GM12878 (cell line): Measurements from ENCODE around the gene LRRN2. TPM values are rescaled to one million over a fixed set of nuclear protein-coding genes. Genes with fewer than 3 reads are reported as not detected.

ENCODE experiments used
- ATAC-seq: fragments of 200-7000 bp; cut with Tn5 transposase; 3 replicates; pipeline ENCODE4 v1.9.1; 2020; ENCODE audit warnings: mild to moderate bottlenecking, moderate library complexity
- BruUV-seq: library from RNA; stranded (reverse); fragments of 400-500 nt; replicated peaks from 2 replicates; lab custom pipeline; 2021; lab: Mats Ljungman, UMichigan
- CTCF ChIA-PET: fragments of 300-600 bp; sonication (Branson Sonifier 250); formaldehyde crosslinking; extraction: SDS; loops from one replicate; lab custom pipeline; 2021; ENCODE audit warnings: inconsistent platforms; lab: Yijun Ruan, JAX
- POLR2A ChIA-PET: fragments of 350-600 bp; formaldehyde crosslinking; extraction: SDS; loops from one replicate; lab custom pipeline; 2021; ENCODE audit warnings: inconsistent platforms; lab: Charles Lee
- RAD21 ChIA-PET: fragments of 300-600 bp; sonication (Branson Sonifier 250); formaldehyde crosslinking; loops from one replicate; lab custom pipeline; 2023; ENCODE audit warnings: antibody characterized with exemption; ENCODE audit not compliant: unreplicated experiment; lab: Charles Lee
- SMC1A ChIA-PET: fragments of 300-600 bp; sonication (Branson Sonifier 250); formaldehyde crosslinking; loops from one replicate; lab custom pipeline; 2023; ENCODE audit not compliant: unreplicated experiment, uncharacterized antibody; lab: Charles Lee
- DNase-seq: peaks from one replicate; pipeline ENCODE4 v3.0.0-alpha.2; 2011; ENCODE audit warnings: low read depth, low spot score
- FAIRE-seq: peaks from 3 replicates; lab custom pipeline; 2011; peaks lifted over from hg19 to GRCh38; lab: Jason Lieb, UNC
- H2AFZ ChIP-seq: 2 replicates; pipeline ENCODE4 v1.6.0; 2011; ENCODE audit warnings: low read depth, low read length, control low read depth; ENCODE audit not compliant: control insufficient read depth
- H3K27ac ChIP-seq: 2 replicates; pipeline ENCODE4 v1.5.1; 2011; ENCODE audit warnings: control low read depth; ENCODE audit not compliant: control insufficient read depth, insufficient read depth
- H3K27me3 ChIP-seq, 2 experiments: replicated peaks in 1 of 2; 2 replicates each; pipeline versions ENCODE4 v1.6.0 to v1.6.1; 2011; ENCODE audit warnings: low read length in 1 of 2; ENCODE audit not compliant: control insufficient read depth in 2 of 2, insufficient read depth in 2 of 2
- H3K36me3 ChIP-seq, 2 experiments: 2 replicates each; pipeline ENCODE4 v1.5.1; 2011; ENCODE audit warnings: low read length in 1 of 2; ENCODE audit not compliant: control insufficient read depth in 2 of 2, insufficient read depth in 2 of 2
- H3K4me1 ChIP-seq: 2 replicates; pipeline ENCODE4 v1.6.1; 2011; ENCODE audit warnings: mild to moderate bottlenecking, low read length, moderate library complexity, mixed read lengths; ENCODE audit not compliant: control insufficient read depth, insufficient read depth
- H3K4me2 ChIP-seq: 2 replicates; pipeline ENCODE4 v1.6.0; 2011; ENCODE audit warnings: control low read depth; ENCODE audit not compliant: control insufficient read depth, insufficient read depth
- H3K4me3 ChIP-seq: fragments of 200-600 bp; sonication (generic); 2 replicates; pipeline ENCODE4 v1.5.1; 2016
- H3K79me2 ChIP-seq: 2 replicates; pipeline ENCODE4 v1.6.0; 2011; ENCODE audit warnings: low read length; ENCODE audit not compliant: control insufficient read depth, insufficient read depth
- H3K9ac ChIP-seq: 2 replicates; pipeline ENCODE4 v1.8.0; 2011; ENCODE audit warnings: low read length, control low read depth, mixed read lengths; ENCODE audit not compliant: control insufficient read depth, insufficient read depth
- H3K9me3 ChIP-seq: replicated peaks from 3 replicates; pipeline ENCODE4 v1.5.1; 2011; ENCODE audit warnings: mild to moderate bottlenecking, low read length; ENCODE audit not compliant: control insufficient read depth, insufficient read depth
- H4K20me1 ChIP-seq: 2 replicates; pipeline ENCODE4 v1.6.0; 2011; ENCODE audit not compliant: control insufficient read depth, insufficient read depth
- BACH1 ChIP-seq: fragments of 450-650 bp; IDR thresholded peaks from 2 replicates; pipeline ENCODE4 v1.6.1; 2017; ENCODE audit warnings: mild to moderate bottlenecking, borderline replicate concordance
- CBX3 ChIP-seq: fragments of 200-600 bp; sonication (generic); IDR thresholded peaks from 2 replicates; pipeline ENCODE4 v1.6.1; 2016; ENCODE audit warnings: low read depth, borderline replicate concordance
- EZH2 ChIP-seq: IDR thresholded peaks from 2 replicates; pipeline ENCODE4 v1.6.1; 2012; ENCODE audit warnings: low read depth, mild to moderate bottlenecking, control low read depth, inconsistent platforms, low read length, borderline replicate concordance; ENCODE audit not compliant: control insufficient read depth
- FOXM1 ChIP-seq: IDR thresholded peaks from 2 replicates; pipeline ENCODE4 v1.6.1; 2012; ENCODE audit warnings: low read depth, mild to moderate bottlenecking, inconsistent platforms, low read length, moderate library complexity
- KLF5 ChIP-seq: fragments of 450-650 bp; IDR thresholded peaks from 2 replicates; pipeline ENCODE4 v1.6.1; 2014; ENCODE audit warnings: mild to moderate bottlenecking; ENCODE audit not compliant: partially characterized antibody
- LARP7 ChIP-seq: fragments of 450-650 bp; IDR thresholded peaks from 2 replicates; pipeline ENCODE4 v1.6.1; 2017; ENCODE audit warnings: mild to moderate bottlenecking
- MTA3 ChIP-seq: IDR thresholded peaks from 2 replicates; pipeline ENCODE4 v1.6.1; 2012; ENCODE audit warnings: low read length, inconsistent platforms, borderline replicate concordance
- MXI1 ChIP-seq: fragments of 150-350 bp; IDR thresholded peaks from 2 replicates; pipeline ENCODE4 v1.6.1; 2011; ENCODE audit warnings: low read depth, mild to moderate bottlenecking, inconsistent platforms, low read length, improper control_type of control experiment
- NBN ChIP-seq: fragments of 450-650 bp; IDR thresholded peaks from 2 replicates; pipeline ENCODE4 v1.6.1; 2016
- NR2F1 ChIP-seq: fragments of 450-650 bp; conservative IDR thresholded peaks from 2 replicates; pipeline ENCODE4 v1.6.1; 2017; ENCODE audit warnings: mild to moderate bottlenecking
- PAX8 ChIP-seq: fragments of 450-650 bp; IDR thresholded peaks from 2 replicates; pipeline ENCODE4 v1.6.1; 2017; ENCODE audit warnings: mild to moderate bottlenecking, moderate library complexity
- POLR2A ChIP-seq: IDR thresholded peaks from 2 replicates; pipeline ENCODE4 v1.6.1; 2011; ENCODE audit warnings: low read depth, mild to moderate bottlenecking, low read length
- RFX5 ChIP-seq: IDR thresholded peaks from 2 replicates; pipeline ENCODE4 v1.6.1; 2011; ENCODE audit warnings: low read depth, low read length, improper control_type of control experiment
- SPI1 ChIP-seq: IDR thresholded peaks from 2 replicates; pipeline ENCODE4 v1.6.1; 2011; ENCODE audit warnings: low read depth, mild to moderate bottlenecking, low read length, moderate library complexity, borderline replicate concordance; ENCODE audit not compliant: insufficient read depth
- SUPT20H ChIP-seq: IDR thresholded peaks from 2 replicates; pipeline ENCODE4 v1.6.1; 2011; ENCODE audit warnings: low read depth, mild to moderate bottlenecking, low read length, moderate library complexity, borderline replicate concordance; ENCODE audit not compliant: control insufficient read depth
- TBL1XR1 ChIP-seq: IDR thresholded peaks from 2 replicates; pipeline ENCODE4 v1.6.1; 2012; ENCODE audit warnings: low read depth, low read length, improper control_type of control experiment
- ZBED1 ChIP-seq: IDR thresholded peaks from 2 replicates; pipeline ENCODE4 v1.6.1; 2016; ENCODE audit warnings: borderline replicate concordance
- WGBS: methylation state at CpG from one replicate; pipeline ENCODE4 v1.1.6; 2016; ENCODE audit warnings: low lambda C conversion rate; ENCODE audit not compliant: insufficient replicate concordance, insufficient coverage; ENCODE audit errors: missing lambda C conversion rate; 5-methylcytosine and 5-hydroxymethylcytosine counted together
- in situ Hi-C: fragments of 300-500 bp; cut with MboI; formaldehyde crosslinking; loops from 9 replicates; pipeline ENCODE4 v1.14.3; 2018; ENCODE audit warnings: mixed read lengths
- intact Hi-C: fragments of 100-400 bp; cut with micrococcal nuclease; formaldehyde crosslinking; loops from one replicate; pipeline ENCODE4 v1.14.2; 2022; ENCODE audit not compliant: unreplicated experiment
- polyA plus RNA-seq, 11 experiments: library from polyadenylated mRNA; depleted of rRNA in 4 of 11; unstranded in 6 of 11; stranded (reverse) in 5 of 11; fragments of >200 nt; fragmentation: Nextera tagmentation in 4 of 11; fragmentation: Illumina TruSeq in 1 of 11; extraction: Ambion mirVana in 4 of 11; extraction: Trizol in 1 of 11; gene quantifications; 1 replicate in 1 of 11; 2 replicates in 10 of 11; pipeline versions ENCODE4 v1.2.1 to v1.2.3, GENCODE V29; 2011 to 2016; ENCODE audit warnings: inconsistent platforms in 2 of 11, missing spikeins in 2 of 11, low read depth in 1 of 11
- total RNA-seq, 4 experiments: library from RNA; depleted of rRNA in 3 of 4; stranded (reverse); fragments of >200 nt in 3 of 4; fragmentation: Illumina TruSeq in 1 of 4; extraction: Trizol in 1 of 4; gene quantifications; 2 replicates each; pipeline versions ENCODE4 v1.2.1 to v1.2.3, GENCODE V29; 2013 to 2021

LRRN2 gene
- total and polyA plus RNA-seq, 10 of the 15 experiments (the other 5 are each of a cell fraction or from before 2014, with no cell fraction given), result not detected

DNA sequence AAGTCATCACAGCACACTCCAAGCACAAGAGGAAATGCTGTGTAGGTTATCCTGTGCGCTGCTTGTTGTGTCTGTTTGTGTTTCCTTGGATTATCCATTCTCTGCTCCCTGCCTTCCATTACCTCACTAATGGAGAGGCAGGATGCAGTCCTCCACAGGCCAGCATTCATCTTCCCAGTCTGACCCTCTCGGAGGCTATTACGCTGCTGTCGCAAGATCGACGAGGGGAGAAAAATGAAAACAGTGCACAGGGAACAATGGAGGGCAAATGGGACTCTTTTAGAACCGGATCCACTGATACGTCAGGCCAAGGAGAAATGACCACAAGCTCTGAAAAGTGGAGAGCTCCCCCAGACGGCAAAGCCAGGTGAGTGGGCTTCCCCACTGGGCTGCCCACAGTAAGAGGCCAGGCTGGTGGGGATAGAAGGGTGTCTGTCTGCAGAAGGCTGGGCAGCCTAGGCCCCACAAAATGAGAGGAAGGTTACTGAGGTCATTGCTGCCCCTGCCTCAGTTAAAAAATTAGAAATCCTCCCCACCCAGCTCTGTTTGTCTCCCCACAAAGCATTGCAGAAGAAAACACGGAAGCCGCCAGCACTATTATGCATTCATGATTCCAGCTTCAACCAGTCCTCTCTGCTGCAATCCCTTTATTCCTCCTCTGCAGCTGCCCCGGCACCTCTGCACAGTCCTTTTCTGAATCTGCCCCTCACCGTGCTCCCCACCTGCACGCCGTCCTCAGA, 21.7 kb downstream of the LRRN2 start:
- Histone ChIP-seq H3K9me3 (no peaks in the 10 kb centered on the region), H3K27ac (no peak overlapping the region), H3K79me2 (no peaks in the 10 kb centered on the region), H3K9ac (no peak overlapping the region), H3K27me3 (peaks cover 3 to 5% of the 10 kb centered on the region in 2 experiments; a peak in 2 of 4 replicates), H3K4me1 (no peaks in the 10 kb centered on the region), H2AFZ (no peak overlapping the region), H4K20me1 (no peaks in the 10 kb centered on the region; the same call in 1 of the 2 replicates), H3K4me2 (no peak overlapping the region), H3K4me3 (no peak overlapping the region), H3K36me3 (no peaks in the 10 kb centered on the region)
- POLR2A ChIA-PET, result no interaction called here
- ATAC-seq (no peak), DNase-seq (no peak), FAIRE-seq (no peak)
- TF ChIP-seq KLF5 (no peak), SUPT20H (no peak), MTA3 (no peak), LARP7 (no peak), CBX3 (no peak), NBN (no peak), PAX8 (no peak), TBL1XR1 (no peak), POLR2A (no peak), SPI1 (no peak), NR2F1 (no peak), FOXM1 (no peak), BACH1 (no peak), RFX5 (no peak), EZH2 (no peak), ZBED1 (no peak), MXI1 (no peak)
- intact Hi-C loops (no loop called here), in situ Hi-C loops (no loop called here)
- 51% methylated on average over 14 of the region's 15 CpGs for WGBS
- SMC1A ChIA-PET, result no interaction called here
- RAD21 ChIA-PET, result interaction anchor here (1.2 kb wide), 1 partner anchor 100 kb away, joined by 3 read pairs; no protein-coding TSS in a partner anchor
- CTCF ChIA-PET, result no interaction called here
- BruUV-seq, result no TSS peak
